WTC11 (cell line): ENCODE results near the gene RAB11FIP3. TPM values are rescaled to one million over a fixed set of nuclear protein-coding genes. Genes with fewer than 3 reads are reported as not detected.

ENCODE experiments used
- ATAC-seq: fragments of 200-7000 bp; cut with Tn5 transposase; 2 replicates; pipeline ENCODE4 v1.10.0; 2021; ENCODE audit warnings: mild to moderate bottlenecking, moderate library complexity
- CTCF ChIA-PET: fragments of 300-600 bp; sonication (Branson Sonifier 250); formaldehyde crosslinking; loops from one replicate; lab custom pipeline; 2021; ENCODE audit warnings: antibody characterized with exemption; lab: Charles Lee
- POLR2A ChIA-PET: fragments of 350-600 bp; sonication (Branson Sonifier 250); formaldehyde crosslinking; loops from one replicate; lab custom pipeline; 2021; ENCODE audit warnings: antibody characterized with exemption; lab: Charles Lee
- DNase-seq: peaks from one replicate; pipeline ENCODE4 v3.0.0; 2021; ENCODE audit warnings: low spot score
- H3K27ac Mint-ChIP-seq: 2 replicates; pipeline ENCODE4 v1.8.0; 2021; ENCODE audit warnings: mixed read lengths
- H3K27me3 Mint-ChIP-seq: 2 replicates; pipeline ENCODE4 v1.8.0; 2021; ENCODE audit warnings: low read depth, mild to moderate bottlenecking, moderate library complexity, mixed read lengths
- H3K36me3 Mint-ChIP-seq: 2 replicates; pipeline ENCODE4 v1.8.0; 2021; ENCODE audit warnings: mixed read lengths
- H3K4me1 Mint-ChIP-seq: 2 replicates; pipeline ENCODE4 v1.8.0; 2022; ENCODE audit warnings: mixed read lengths
- H3K4me3 Mint-ChIP-seq: 2 replicates; pipeline ENCODE4 v1.8.0; 2021; ENCODE audit warnings: mild to moderate bottlenecking, moderate library complexity, mixed read lengths
- H3K9me3 Mint-ChIP-seq: 2 replicates; pipeline ENCODE4 v1.8.0; 2021; ENCODE audit warnings: mixed read lengths
- AR ChIP-seq: fragments of 250-450 bp; sonication (Bioruptor Pico); IDR thresholded peaks from 2 replicates; pipeline ENCODE4 v1.9.0; 2021; ENCODE audit warnings: mild to moderate bottlenecking
- CREB1 ChIP-seq: sonication (generic); formaldehyde crosslinking; IDR thresholded peaks from 2 replicates; pipeline ENCODE4 v1.8.0; 2023; ENCODE audit warnings: mild to moderate bottlenecking, missing genetic modification reagents
- E2F4 ChIP-seq: sonication (generic); formaldehyde crosslinking; IDR thresholded peaks from 2 replicates; pipeline ENCODE4 v1.8.1; 2022; ENCODE audit warnings: low read depth, mild to moderate bottlenecking, moderate library complexity, missing genetic modification reagents, borderline replicate concordance
- E2F5 ChIP-seq: sonication (generic); formaldehyde crosslinking; IDR thresholded peaks from 2 replicates; pipeline ENCODE4 v1.8.1; 2022; ENCODE audit warnings: mild to moderate bottlenecking, moderate library complexity, missing genetic modification reagents
- ESRRA ChIP-seq: sonication (generic); formaldehyde crosslinking; IDR thresholded peaks from 2 replicates; pipeline ENCODE4 v1.8.1; 2022; ENCODE audit warnings: mild to moderate bottlenecking, missing genetic modification reagents, borderline replicate concordance
- HMGA2 ChIP-seq: fragments of 250-450 bp; sonication (Bioruptor Pico); IDR thresholded peaks from 2 replicates; pipeline ENCODE4 v1.4.0; 2021; ENCODE audit warnings: mild to moderate bottlenecking, moderate library complexity
- HMGXB4 ChIP-seq: sonication (generic); formaldehyde crosslinking; IDR thresholded peaks from 2 replicates; pipeline ENCODE4 v1.8.1; 2023; ENCODE audit warnings: mild to moderate bottlenecking, moderate library complexity, missing genetic modification reagents
- MLX ChIP-seq: sonication (generic); formaldehyde crosslinking; IDR thresholded peaks from 2 replicates; pipeline ENCODE4 v1.8.1; 2023; ENCODE audit warnings: mild to moderate bottlenecking, missing genetic modification reagents, moderate library complexity
- NR1H2 ChIP-seq: sonication (generic); formaldehyde crosslinking; IDR thresholded peaks from 2 replicates; pipeline ENCODE4 v1.9.0; 2021; ENCODE audit warnings: mild to moderate bottlenecking, moderate library complexity, missing genetic modification reagents
- NR2C2 ChIP-seq: sonication (generic); formaldehyde crosslinking; IDR thresholded peaks from 2 replicates; pipeline ENCODE4 v1.8.0; 2022; ENCODE audit warnings: mild to moderate bottlenecking, missing genetic modification reagents
- OVOL2 ChIP-seq: fragments of 250-450 bp; sonication (Bioruptor Pico); IDR thresholded peaks from 2 replicates; pipeline ENCODE4 v1.9.0; 2021; ENCODE audit warnings: mild to moderate bottlenecking, borderline replicate concordance
- STAT6 ChIP-seq: sonication (generic); formaldehyde crosslinking; conservative IDR thresholded peaks from 2 replicates; pipeline ENCODE4 v1.8.1; 2023; ENCODE audit warnings: mild to moderate bottlenecking, low read depth, missing genetic modification reagents, moderate library complexity
- ZNF425 ChIP-seq: fragments of 250-450 bp; sonication (Bioruptor Pico); conservative IDR thresholded peaks from 2 replicates; pipeline ENCODE4 v1.9.0; 2021; ENCODE audit warnings: mild to moderate bottlenecking
- total RNA-seq: library from RNA; stranded (reverse); gene quantifications from 3 replicates; pipeline ENCODE4 v1.2.3, GENCODE V29; 2021

Gene RAB11FIP3
- total RNA-seq, 1 experiment from 2014 or later = 38.6 TPM

- TF ChIP-seq OVOL2 (CRISPR knock-in tag) = no peak
- TF ChIP-seq ESRRA (CRISPR knock-in tag) = no peak
- no peak for TF ChIP-seq NR2C2 (CRISPR knock-in tag)
- TF ChIP-seq MLX (CRISPR knock-in tag) = no peak
- no peak for TF ChIP-seq E2F4 (CRISPR knock-in tag)
- no peak for TF ChIP-seq NR1H2
Observed at GRCh38 chr16:563072-563644, 137.7 kb downstream of the RAB11FIP3 start (continued).

- Mint-ChIP-seq H3K4me1 (peaks cover 19% of the 10 kb centered on the region), H3K27ac (no peak overlapping the region)
- ChIA-PET POLR2A (no interaction called here), CTCF (interaction anchor here (0.7 to 1.0 kb wide), 3 partner anchors 12 to 77 kb away, joined by 3 read pairs; no protein-coding TSS in a partner anchor)
- no peak for DNase-seq
- TF ChIP-seq CREB1 (CRISPR knock-in tag) (no peak), HMGXB4 (CRISPR knock-in tag) (peak; percentile 32; the same call in 1 of the 2 replicates)
- TF ChIP-seq, all 79 proteins: peak for 1
- no peak for ATAC-seq
- peaks cover 14% of the 10 kb centered on the region for H3K27me3 Mint-ChIP-seq
- H3K4me3 Mint-ChIP-seq = no peak overlapping the region
- H3K9me3 Mint-ChIP-seq = no peaks in the 10 kb centered on the region
- H3K36me3 Mint-ChIP-seq = no peaks in the 10 kb centered on the region
Observed at GRCh38 chr16:564690-565418, 139.4 kb downstream of the RAB11FIP3 start.

GRCh38 chr16:565419-566330 lies 140.2 kb downstream of the RAB11FIP3 start:
- no peak for ATAC-seq
- no peaks in the 10 kb centered on the region for H3K9me3 Mint-ChIP-seq
- H3K27ac Mint-ChIP-seq = no peak overlapping the region; the same call in 1 of the 2 replicates
- no peak for DNase-seq
- H3K4me3 Mint-ChIP-seq = no peak overlapping the region
- ChIA-PET POLR2A (no interaction called here), CTCF (interaction anchor here (1.0 to 2.3 kb wide), 3 partner anchors 11 to 174 kb away, joined by 3 to 18 read pairs (median 7); no protein-coding TSS in a partner anchor)
- peaks cover 14% of the 10 kb centered on the region for H3K27me3 Mint-ChIP-seq
- H3K4me1 Mint-ChIP-seq = peaks cover 19% of the 10 kb centered on the region
- no peaks in the 10 kb centered on the region for H3K36me3 Mint-ChIP-seq
- TF ChIP-seq HMGA2 = no peak
- TF ChIP-seq AR (CRISPR knock-in tag) = no peak
- no peak for TF ChIP-seq STAT6 (CRISPR knock-in tag)
- TF ChIP-seq E2F5 (CRISPR knock-in tag) = no peak
- TF ChIP-seq ZNF425 (CRISPR knock-in tag) = no peak
- TF ChIP-seq OVOL2 (CRISPR knock-in tag) = no peak
- no peak for TF ChIP-seq MLX (CRISPR knock-in tag)
